Transverse colon (tissue), 3 donors: Measurements from ENCODE around the gene ARMC2.

Source experiments
- POLR2A ChIP-seq: fragments of 450-650 bp; IDR thresholded peaks from one replicate; pipeline ENCODE4 v1.6.1; 2016; ENCODE audit warnings: antibody characterized with exemption, mild to moderate bottlenecking, moderate library complexity
- TF ChIP-seq, protein P1 (sequence below), 5 experiments: fragments of 200-600 bp in 3 of 5; fragments of 450-650 bp in 2 of 5; sonication (generic) in 3 of 5; IDR thresholded peaks; 1 replicate in 2 of 5; 2 replicates in 3 of 5; pipeline ENCODE4 v1.5.1; 2016 to 2017; ENCODE audit warnings: antibody characterized with exemption in 5 of 5, inconsistent platforms in 3 of 5, mild to moderate bottlenecking in 2 of 5, moderate library complexity in 1 of 5

DNA sequence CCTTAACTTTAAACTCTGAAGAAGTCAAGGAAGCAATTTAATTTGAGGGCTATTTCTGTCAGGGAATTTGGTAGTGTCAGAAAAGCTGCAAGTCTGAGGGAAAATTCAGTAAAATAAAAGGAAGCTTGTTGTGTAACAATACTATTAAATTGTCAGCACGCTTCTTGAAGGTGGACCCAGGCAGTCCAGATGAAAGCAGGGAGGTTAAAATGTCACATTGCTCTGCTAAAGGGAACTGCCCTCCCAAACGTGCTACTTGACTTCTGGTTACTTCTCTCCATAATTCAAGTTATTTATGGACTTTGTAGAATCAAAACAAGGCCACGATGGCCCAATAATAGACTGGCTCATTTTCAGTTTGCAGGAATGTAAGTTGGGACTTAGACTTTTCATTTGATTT is 28.2 kb upstream of the ARMC2 start:
- TF ChIP-seq, protein P1, sequence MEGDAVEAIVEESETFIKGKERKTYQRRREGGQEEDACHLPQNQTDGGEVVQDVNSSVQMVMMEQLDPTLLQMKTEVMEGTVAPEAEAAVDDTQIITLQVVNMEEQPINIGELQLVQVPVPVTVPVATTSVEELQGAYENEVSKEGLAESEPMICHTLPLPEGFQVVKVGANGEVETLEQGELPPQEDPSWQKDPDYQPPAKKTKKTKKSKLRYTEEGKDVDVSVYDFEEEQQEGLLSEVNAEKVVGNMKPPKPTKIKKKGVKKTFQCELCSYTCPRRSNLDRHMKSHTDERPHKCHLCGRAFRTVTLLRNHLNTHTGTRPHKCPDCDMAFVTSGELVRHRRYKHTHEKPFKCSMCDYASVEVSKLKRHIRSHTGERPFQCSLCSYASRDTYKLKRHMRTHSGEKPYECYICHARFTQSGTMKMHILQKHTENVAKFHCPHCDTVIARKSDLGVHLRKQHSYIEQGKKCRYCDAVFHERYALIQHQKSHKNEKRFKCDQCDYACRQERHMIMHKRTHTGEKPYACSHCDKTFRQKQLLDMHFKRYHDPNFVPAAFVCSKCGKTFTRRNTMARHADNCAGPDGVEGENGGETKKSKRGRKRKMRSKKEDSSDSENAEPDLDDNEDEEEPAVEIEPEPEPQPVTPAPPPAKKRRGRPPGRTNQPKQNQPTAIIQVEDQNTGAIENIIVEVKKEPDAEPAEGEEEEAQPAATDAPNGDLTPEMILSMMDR (IDR thresholded peaks at IDR 0.05), result no peak
- TF ChIP-seq POLR2A, result no peak
